ENCODE results near the gene CLEC3B.
"Not testable (repeated sequence)": the region's sequence is repeated elsewhere in the genome, so short reads cannot be mapped to it uniquely, and the experiment has no call there.

The CLEC3B gene

DNA sequence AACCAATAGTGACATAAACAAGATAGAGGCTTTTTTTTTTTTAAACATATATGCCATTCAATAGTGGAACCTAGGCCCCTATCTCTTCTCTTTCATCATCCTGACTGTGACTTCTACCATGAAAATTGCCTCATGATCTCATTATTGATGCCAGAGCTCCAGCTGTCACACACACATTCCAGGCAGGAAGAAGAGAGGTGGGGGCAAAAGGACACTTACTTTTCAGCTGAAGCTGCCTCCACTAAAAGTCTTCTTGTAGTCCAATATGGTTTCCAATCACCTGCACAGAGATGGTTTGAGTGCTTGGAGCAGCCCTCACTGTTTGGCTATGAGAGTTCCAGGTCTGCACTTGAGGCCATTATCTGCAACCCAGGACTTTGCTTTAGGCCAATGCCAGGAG, 45.0 kb downstream of the CLEC3B start:
- DNase-seq: no peak

- DNase-seq: no peak
Observed at GRCh38 chr3:45075821-45076625, 49.9 kb downstream of the CLEC3B start.

DNA sequence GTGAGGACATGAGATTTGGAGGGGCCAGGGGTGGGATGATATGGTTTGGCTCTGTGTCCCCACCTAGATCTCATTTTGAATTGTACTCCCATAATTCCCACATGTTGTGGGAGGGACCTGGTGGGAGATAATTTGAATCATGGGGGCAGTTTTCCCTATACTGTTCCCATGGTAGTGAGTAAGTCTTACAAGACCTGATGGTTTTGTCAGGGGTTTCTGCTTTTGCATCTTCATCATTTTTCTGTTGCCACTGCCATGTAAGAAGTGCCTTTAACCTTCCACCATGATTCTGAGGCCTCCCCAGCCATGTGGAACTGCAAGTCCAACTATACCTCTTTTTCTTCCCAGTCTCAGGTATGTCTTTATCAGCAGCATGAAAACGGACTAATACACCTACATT, 52.2 kb downstream of the CLEC3B start:
- not testable (repeated sequence) for DNase-seq

DNA sequence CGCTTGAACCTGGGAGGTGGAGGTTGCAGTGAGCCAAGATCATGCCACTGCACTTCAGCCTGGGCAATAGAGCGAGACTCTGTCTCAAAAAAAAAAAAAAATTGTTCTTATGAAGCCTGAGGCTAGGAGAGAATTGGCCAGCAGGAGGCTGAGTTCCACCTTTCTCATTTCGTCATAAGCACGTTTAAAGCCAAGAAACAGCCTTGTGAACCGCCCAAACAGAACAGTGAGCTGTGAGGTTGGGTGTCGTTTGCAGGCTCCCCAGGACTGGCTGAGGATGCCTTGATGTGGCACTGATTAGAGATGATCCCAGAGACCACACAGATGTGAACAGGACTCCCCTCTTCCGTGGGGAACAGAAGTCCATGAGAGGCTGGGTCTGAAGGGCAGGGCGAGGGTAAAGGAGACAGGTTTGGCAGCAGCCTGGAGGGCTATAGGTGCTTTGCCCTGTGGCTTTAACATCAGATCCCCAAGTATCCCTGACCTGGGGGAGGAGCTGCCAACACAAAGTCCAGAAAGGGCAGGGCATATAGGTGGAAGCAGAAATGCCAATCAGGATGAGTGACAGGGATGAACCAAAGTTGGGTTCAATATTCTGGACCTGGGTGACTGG, 52.9 kb downstream of the CLEC3B start:
- DNase-seq: no peak

DNA sequence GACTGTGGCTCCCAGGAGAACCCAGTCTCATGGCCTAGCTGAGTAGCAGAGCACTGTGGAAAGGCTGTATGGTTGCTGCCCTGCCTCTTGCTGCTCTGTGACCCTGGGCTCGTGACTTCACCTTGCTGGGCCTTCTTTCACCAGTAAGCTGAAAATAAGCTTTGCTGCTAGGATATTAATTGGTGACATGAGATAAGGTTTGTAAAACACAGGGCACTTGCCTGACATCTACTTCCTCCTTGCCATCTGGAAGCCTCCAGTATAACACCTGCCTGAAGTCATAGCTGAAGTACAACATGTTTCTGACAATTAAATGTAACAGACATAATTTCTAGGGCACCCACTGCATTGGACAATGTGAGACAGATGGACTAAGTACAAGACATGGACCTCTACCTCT, 53.6 kb downstream of the CLEC3B start:
- DNase-seq: no peak

- DNase-seq: no peak
Observed at GRCh38 chr3:45080824-45081223, 54.7 kb downstream of the CLEC3B start.

- no peak for DNase-seq
Observed at GRCh38 chr3:45081506-45082141, 55.5 kb downstream of the CLEC3B start.

- DNase-seq: no peak
Observed at GRCh38 chr3:45082142-45082538, 56.0 kb downstream of the CLEC3B start.

- no peak for DNase-seq
Observed at GRCh38 chr3:45083023-45083422, 56.9 kb downstream of the CLEC3B start.

GRCh38 chr3:45084361-45084760, 58.3 kb downstream of the CLEC3B start:
- DNase-seq: no peak

GRCh38 chr3:45084820-45085816, 59.0 kb downstream of the CLEC3B start:
- DNase-seq: no peak

Data from CD4-positive, alpha-beta T cell treated with Interleukin-12 subunit alpha and Interleukin-12 subunit beta, for 1 hour (primary cell).